RKO (cell line): ENCODE data around the gene PRR33.

ENCODE experiments used
- DNase-seq: peaks from one replicate; pipeline ENCODE4 v3.0.0-alpha.2; 2016; ENCODE audit warnings: low spot score

PRR33 gene

DNA sequence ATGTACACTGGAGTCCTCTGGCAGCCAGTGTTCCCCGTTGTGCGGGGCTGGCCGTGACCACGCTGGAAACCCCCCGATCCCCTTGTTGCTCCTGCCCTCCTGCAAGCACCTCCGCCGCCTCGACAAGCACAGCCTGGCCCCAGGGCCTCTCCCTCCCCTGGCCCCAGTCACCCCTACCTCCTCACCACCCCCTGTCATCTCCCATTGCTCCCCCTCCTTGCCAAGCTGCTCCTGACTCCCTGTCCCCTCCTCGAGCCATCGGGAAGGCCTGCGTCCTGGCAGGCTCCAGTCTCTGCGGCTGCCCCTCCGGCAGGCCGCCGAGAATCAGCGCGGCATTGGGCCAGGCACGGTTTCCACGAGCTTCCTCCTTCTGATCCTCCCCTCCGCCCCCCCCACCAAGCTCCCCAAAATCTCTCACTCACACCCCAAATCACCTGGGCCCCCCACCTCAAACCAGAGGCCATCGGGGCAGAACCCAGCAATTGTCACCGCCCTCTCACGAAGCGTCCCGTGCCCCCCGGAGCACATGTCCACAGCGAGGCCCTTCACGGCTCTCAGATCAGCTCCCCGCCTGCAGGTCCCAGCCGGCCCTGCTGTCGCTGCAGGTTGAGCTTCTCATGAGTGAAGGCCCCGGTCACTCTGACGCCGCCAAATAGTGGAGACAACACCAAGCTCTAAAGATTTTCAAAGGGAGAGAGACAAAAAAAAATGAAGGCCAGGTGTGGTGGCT lies 44.5 kb downstream of the PRR33 start:
- DNase-seq = no peak

- no peak for DNase-seq
These were observed 45.2 kb downstream of the PRR33 start for GRCh38 chr11:1846453-1846932.

DNA sequence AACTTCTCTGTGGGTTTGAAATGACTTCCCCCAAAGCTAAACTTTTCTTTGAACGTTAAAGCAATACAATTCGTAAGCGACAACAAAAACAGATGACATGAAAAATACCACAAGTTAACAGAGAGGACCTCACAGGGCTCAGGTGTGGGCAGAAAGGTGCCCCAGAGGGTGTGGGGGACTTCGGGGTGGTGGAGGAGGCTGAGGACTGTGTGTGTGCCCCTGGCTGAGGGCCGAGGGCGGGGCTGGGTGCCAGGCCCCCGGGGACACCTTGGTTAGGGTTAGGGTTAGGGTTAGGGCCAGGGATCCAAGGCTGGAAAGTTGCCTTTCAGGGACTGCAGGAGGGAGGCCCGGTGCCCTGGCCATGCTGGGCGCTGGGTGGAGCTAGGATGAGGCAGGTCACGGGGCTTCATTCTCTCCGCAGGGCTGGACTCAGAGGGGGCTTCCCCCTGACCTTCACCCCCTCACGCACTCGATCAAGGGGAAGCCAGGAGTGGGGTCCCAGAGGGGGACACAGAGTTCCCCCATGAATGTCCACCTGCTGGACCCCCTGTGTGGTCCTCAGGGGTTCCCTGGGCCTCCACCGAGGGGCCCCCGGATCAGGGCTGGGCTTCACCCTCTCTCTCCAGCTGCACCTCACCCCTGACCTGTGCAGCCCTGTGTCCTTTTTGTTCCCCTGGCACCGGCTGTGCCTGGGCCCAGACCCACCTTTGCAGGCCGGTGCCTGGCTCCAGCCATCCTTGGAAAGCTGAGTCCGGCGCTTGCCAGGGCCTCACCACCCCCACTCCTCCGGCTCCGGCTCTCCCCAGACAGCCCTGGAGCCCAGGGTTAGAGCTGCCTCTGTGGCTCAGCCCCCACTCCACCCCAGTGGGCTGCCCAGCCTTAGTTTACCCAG lies 45.9 kb downstream of the PRR33 start:
- DNase-seq = no peak

- DNase-seq = no peak
These were observed 46.6 kb downstream of the PRR33 start for GRCh38 chr11:1845095-1845429.

DNA sequence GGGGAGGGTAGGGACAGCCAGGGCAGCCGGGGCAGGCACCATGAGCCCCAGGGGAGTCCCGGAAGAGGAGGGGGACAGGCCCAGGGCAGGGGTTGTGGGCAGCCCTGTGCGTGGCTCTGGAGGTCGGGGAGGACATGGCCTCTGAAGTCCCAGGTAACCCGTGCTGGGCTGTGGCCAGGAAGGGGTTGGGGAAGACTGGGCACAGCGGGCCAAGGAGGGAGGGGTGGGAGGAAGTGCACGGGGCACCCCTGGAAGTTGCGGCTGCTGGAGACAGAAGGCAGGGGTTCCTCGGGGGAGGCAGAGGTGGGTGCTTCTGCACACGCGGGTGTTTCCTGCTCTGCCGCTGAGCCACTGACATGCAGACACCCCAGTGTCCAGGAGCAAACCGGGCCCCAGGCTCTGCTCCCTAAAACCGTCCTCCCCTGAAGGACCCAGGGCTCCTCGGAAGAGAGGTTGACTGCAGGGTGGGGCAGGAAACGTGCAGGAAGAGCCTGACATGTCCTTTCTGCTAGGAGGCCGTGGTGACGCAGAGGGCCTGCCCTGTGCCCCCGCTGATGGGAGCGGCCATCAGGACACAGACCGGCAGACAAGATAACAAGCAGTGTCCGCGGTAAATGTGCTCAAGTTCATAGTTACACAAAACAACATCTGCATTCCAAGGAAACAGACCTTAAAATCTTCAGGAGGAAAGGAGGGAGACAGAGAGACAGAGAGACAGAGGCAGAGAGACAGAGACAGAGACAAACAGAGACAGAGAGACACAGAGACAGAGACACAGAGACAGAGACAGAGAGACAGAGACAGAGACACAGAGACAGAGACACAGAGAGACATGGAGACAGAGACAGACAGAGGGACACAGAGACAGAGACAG lies 47.2 kb downstream of the PRR33 start:
- no peak for DNase-seq

- no peak for DNase-seq
These were observed 47.9 kb downstream of the PRR33 start for GRCh38 chr11:1843796-1844195.

- no peak for DNase-seq
These were observed 48.6 kb downstream of the PRR33 start for GRCh38 chr11:1843098-1843473.

- no peak for DNase-seq
These were observed 49.3 kb downstream of the PRR33 start for GRCh38 chr11:1842149-1843097.

DNA sequence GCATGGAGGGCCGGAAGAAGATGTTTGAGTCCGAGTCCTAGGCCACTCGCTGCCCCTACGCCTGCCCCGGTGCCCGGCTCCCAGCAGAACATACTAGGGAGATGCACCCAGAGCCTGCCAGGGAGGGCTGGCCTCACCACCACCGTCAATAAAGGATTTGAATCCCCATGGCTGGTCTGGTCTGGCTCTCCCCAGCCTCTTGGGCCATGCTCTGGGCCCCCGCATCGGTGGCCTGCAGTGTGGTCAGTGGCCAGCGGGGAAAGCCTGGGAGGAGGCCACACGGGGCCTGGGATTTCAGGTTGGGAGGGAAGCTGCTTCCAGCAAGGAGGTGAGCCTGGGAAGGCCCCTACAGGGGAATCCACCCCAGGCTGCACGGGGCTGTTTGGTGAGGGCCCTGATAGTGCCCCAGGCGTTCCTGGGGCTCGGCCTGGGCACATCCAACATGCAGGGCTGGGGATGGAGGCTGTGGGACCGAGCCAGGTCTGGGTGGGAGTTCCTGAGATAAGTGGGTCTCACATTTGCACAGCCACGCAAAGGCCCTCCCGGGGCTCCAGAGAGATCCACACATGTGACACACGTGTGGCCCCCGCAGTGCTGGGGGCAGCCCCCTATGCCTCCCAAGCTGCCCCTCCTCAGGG lies 50.1 kb downstream of the PRR33 start:
- DNase-seq = no peak

DNA sequence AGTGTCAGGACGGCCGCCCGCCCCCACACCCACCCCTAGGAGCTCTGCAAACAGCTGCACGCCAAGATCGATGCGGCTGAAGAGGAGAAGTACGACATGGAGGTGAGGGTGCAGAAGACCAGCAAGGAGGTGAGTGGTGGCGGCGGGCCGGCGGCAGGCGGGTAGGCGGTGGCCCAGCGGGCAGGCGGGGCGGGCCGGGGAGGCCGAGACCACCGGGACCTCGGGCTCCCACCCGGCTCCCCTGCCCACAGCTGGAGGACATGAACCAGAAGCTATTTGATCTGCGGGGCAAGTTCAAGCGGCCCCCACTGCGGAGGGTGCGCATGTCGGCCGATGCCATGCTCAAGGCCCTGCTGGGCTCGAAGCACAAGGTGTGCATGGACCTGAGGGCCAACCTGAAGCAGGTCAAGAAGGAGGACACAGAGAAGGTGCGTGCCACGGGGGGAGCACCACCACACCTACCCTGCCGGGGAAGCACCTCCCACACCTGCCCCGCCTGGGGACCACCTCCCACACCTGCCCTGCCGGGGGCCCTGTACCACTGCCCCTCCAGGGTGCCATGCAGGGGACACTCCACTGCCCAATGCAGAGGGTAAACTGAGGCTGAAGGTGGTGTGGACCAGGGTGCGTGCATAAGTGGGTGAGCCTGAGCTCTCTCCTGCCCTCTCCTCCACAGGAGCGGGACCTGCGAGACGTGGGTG lies 50.8 kb downstream of the PRR33 start:
- no peak for DNase-seq

- no peak for DNase-seq
These were observed 51.5 kb downstream of the PRR33 start for GRCh38 chr11:1839924-1840779.

GRCh38 chr11:1839204-1839923 lies 52.3 kb downstream of the PRR33 start:
- DNase-seq = no peak

DNA sequence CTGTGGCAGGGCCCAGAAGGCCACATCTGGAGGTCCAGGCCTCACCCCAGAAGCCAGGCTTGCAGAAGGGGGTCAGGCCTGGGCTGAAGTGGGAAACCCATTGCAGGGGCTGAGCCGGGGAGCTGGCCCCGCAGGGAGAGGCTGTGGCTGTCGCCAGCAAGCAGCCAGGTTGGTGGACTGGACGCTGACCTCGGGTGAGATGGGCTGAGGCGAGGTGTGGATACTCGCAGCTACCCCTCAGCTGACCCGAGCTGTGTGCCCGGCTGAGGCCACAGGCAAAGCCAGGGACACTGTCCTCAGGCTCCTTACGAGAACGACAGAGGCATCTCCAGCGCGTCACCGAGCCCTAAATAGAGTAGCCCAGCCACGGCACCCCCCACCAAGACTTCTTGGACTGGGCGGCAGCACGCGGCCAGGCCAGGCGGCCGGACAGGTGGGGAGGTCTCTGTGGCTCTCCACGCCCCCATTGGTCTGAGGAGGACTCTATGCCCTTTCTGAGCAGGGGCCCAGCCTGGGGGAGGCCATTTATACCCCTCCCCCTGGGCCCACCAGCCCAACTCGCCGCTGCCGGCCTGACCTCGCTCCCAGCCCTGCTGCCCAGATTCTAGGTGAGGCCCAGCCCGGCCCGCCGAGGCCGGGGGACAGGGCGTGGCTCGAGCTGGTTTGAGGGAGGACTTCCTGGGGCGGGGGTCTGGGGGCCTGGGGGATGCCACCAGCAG lies 53.1 kb downstream of the PRR33 start, which contains the start of gene TNNI2:
Gene TNNI2 (plus strand): TSS at position 556 of the 719 bp plus-strand sequence. CDS start 716 bp downstream, outside the sequence.
- no peak for DNase-seq
